KBM-7 (cell line): ENCODE results near the gene MEGF6.

Experiments
- DNase-seq: peaks from one replicate; pipeline ENCODE4 v3.0.0-alpha.2; 2015
- in situ Hi-C: fragments of 300-500 bp; cut with MboI; formaldehyde crosslinking; loops from 2 replicates; pipeline ENCODE4 v1.14.3; 2020; ENCODE audit warnings: low sequenced_read_pairs, low pct_unique_long_range_greater_than_20kb, mixed read lengths

Gene MEGF6

DNA sequence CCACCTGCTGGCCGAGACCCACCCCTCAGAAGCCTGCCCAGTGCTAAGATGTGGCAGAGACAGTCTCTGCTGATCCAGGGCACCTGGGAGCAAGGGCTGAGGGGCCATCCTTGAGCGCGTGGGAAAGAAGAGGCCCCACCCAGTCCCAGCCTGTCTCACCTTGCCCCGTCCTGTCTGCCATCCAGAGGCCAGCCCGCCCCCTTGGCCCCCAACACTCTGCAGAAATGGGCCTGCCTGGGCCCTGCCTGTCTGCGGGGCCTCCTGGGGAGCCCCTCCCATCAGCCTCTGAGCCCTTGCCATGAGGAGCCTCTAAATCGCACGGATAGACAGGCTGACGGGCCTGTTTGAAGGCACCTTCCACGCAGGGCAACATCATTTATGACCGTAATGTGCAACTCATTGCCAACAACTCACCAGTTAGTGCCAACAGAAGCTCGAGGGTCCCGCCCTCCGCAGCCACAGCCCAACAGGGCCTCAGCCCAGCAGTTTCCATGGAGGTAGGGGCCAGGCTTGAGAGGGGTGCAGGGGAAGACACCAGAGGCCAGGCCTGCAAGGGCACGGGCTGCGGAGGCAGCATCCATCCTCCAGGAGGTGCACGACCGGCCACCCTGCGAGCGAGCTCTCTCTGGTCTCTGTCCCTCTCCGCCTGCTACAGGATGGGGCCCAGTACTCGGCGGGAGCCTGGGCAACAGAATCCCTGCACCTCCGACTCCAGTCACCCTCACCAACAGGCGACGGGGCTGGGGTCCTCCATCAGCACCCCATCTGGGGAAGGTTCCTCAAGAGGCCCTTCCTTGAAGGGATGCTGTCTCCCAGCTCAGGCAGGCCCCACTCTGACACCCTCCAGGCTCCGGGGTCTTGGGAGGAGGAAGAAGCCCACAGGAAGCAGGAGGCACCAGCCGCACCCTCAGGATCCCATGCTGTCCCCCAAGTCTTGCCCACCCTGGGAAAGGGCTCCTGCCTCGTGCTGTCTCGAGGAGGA is 78.0 kb downstream of the MEGF6 start:
- in situ Hi-C loops: no loop called here
- DNase-seq: no peak

DNA sequence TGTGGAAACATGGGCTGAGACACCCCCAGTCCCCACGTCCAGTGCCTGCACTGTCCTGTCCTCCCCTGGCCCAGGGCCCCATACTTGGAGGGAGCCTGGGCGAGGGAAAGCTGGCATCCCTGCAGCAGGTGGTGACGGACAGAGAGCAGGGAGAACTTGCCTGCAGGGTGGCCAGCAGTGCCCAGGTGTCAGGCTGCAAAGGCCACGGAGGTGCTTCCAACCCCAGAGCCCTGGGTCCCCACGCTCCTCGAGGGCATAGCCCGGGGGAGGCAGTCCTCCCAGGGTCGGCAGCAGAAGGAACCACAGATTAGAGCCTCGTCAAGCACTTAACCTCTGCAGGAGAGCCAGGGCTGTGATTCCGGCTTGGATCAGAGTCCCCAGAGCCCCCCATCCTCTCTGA is 79.4 kb downstream of the MEGF6 start:
- DNase-seq: no peak
- in situ Hi-C loops: no loop called here

DNA sequence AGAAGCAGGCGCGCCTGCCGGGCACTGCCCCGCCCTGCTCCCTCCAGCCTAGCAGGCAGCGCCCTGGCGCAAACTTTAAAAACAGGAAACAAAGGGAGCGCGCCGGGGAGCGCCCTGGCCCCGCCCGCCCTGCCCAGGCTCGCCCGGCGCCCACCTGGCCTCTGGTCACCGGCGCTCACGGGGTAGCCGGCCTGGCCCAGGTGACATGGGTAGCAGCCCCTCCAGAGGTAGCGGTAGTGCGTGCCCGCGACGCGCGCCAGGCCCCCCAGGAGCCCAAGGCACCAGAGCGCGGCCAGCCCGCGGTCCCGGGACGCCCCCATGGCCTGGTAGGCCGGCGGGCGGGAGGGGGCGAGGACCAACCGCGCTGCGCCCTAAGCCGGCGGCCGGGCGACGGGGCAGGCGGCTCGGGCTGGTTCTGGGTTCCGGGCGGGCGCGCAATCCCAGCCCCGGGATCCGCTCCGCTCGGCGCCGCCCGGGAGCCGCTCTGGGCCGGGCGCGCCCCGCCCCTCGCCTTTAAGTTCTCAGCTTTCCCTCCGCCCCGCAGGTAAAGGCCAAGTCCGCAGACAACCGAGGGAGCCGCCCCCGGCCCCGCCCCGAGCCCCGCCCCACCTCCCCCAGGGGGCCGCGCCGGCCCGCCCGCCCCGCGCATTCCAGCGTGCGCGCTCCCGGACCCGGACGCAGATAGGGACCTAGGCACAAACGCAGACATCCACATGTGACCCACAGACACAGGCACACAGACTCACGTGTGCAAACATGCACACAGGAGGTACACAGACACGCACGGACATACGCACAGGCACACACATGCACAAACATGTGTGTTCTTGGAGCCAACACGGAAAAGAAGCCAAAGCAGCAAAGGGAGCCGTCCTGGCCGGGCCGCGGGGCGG is 80.1 kb downstream of the MEGF6 start:
- peak; percentile 67 for DNase-seq
- in situ Hi-C loops: no loop called here

DNA sequence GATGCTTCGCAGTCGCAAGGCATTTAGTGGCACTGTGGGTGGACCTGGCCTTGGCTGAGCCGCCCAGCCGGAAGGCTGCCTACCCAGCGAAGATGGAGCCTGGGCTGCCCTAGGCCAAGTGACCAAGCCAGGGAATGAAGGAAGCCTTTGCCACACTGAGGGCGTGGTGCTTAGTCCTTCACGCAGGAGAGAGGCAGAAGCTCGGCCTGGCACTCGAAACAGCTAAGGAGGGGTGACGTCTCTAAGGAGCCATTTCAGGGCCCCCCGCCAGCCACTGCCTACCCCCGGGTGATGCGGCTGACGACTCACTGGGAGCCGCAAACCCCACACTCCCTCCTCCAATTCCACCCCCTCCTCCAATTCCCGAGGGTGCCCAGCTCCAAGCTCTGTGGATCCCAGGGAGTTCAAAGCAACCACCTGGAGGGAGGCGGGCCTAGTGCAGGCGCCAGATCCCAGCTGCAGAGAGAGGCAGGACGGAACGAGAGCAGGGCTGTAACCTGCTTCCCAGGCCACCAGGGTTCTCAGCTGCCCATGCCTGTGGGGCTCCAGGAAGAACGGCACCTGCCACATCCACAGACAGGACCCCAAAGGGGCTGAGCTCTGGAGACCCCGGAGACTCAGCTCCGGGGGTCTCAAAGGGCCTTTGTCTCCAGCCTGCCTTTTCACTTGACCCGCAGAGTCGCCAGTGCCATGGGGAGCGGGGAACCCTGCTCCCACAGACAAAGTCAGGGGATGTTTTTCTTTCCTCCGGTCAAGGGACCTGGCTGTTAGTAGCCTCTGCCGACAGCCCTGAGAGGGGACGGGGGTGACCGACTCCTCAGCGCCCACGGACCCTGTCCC is 81.0 kb downstream of the MEGF6 start:
- in situ Hi-C loops: no loop called here
- no peak for DNase-seq

DNA sequence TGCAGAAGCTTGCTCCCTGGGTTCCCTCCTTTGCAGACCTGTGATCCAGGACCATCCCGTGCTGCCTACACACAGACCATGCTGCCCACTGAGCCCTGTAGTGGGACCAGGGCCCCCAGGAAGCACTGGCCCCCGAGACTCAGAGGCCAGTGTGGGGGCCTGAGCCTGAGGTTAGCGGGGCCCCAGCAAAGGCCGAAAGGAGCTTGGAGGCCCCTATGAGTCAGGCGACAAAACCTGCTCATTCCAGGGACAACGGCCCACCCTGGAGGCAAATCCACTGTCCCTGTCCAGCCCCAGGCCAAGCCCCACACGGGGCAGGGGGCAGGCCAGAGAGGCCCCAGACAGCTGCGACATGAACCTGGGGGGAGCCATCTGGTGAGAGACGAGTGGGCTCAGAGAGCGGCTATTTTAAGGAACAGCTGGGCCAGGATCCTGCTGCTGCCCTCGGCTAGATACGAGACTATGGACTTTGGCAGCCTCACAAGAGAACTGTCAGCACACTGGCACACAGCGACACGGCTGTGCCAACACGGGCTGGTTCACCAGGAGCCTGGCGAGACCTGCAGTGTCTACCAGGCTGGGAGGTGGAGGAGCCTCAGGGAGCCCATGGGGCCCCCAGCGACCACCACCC is 82.1 kb downstream of the MEGF6 start:
- no peak for DNase-seq
- in situ Hi-C loops: no loop called here

DNA sequence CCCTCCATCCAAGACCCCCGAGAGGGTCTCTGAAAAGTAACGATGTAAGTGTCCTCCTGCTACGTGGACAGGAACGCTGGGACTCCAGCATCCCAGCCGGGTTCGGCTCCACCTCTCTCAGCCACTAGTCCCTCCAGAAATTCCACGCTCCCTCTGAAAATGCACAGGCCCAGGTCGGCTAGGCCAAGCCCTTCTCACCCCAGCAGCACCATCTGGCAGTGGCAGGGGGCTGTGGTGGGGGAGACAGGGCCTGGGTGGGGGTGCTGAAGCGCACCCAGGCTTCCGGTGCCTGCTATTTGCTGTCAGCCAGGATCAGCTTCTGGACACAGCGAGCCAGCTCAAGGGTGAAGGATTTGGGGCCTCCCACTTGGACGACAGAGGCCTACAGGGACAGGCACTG is 83.5 kb downstream of the MEGF6 start:
- in situ Hi-C loops: no loop called here
- no peak for DNase-seq

DNA sequence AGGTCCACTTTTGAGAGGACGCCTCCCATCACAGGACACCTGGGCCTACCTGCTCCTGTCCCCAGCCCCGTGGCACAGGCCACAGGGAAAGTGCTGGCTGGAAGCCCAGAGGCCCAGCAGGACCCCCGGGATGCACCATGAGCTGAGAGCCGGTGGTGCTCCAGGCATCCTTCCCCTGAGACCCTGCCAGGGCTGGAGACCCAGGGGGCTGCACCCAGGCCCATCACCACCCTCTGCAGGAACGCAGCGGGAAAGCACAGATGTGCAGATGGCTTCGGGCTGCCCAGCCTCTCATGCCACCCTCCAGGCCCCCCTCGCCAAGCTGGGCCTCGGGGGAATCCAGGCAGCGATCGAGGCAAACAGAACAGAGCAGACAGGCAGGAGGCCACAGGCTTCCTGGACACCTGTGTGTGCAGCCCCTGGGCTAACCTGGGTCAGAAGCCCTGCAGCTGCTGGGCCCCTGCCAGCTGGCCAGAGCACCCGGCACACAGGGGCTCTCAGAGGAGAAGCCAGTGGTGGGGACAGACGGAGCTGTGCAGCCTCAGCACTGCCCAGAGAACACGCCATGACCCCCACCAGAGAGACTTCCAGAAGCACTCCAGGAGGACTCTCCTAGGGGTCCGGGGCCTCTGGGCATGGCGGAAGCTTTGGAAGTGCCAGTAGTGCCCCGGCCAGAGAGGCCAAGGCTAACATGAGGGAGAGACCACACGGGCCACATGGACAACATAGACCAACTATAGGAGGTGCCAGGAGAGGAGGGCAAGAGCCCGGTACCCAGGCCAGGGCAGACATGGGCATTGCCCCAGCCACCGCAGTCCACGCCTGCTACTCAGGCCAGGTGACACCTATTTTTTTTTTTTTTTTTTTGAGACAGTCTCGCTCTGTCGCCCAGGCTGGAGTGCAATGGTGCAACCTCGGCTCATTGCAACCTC is 85.5 kb downstream of the MEGF6 start:
- in situ Hi-C loops: no loop called here
- DNase-seq: no peak

DNA sequence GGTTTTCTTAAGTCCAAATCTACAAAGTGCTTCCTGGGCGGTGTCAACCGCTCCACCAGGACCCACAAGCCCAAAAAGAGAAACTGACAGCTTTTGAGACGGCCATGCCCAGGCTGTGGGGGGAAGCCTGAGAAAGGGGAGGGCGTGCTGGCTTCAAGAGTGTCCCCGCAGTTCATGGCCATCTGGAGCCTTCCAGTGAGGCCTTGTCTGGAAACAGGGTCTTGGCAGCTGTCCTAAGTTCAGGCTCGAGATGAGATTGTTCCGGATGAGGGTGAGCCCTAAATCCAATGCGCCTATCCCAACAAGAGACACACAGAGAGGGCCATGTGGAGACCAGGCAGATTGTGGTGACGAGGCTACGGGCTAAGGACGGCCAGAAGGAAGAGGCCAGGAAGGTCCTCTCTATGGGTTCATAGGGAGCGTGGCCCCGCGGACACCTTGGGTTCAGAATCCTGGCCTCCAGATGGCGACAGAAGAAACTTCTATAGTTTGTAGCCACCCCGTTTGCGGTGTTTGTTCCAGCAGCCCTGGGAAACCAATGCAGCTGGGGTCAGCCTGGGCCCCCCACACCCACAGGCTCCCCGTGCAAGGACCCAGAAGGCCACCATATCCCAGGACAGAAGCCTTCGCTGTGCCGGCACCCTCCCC is 86.6 kb downstream of the MEGF6 start:
- no peak for DNase-seq
- in situ Hi-C loops: no loop called here

DNA sequence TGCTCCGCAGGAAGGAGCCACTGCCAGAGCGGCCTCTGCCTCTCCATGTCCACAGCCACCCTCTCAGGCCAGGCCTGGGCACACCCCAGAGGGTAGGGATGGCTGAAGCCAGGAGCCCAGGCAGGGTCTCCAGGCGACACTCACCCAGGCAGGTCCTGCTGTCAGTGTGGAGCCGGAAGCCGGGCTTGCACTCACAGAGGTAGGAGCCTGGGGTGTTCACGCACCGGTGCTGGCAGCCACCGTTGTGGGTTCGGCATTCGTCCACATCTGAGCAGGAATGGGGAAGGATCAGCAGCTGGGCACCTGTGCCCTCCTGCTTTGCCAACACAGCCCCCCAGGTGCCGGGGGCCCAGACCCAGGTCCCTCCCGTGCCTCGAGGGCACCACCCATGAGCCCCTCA is 87.3 kb downstream of the MEGF6 start:
- in situ Hi-C loops: no loop called here
- no peak for DNase-seq

DNA sequence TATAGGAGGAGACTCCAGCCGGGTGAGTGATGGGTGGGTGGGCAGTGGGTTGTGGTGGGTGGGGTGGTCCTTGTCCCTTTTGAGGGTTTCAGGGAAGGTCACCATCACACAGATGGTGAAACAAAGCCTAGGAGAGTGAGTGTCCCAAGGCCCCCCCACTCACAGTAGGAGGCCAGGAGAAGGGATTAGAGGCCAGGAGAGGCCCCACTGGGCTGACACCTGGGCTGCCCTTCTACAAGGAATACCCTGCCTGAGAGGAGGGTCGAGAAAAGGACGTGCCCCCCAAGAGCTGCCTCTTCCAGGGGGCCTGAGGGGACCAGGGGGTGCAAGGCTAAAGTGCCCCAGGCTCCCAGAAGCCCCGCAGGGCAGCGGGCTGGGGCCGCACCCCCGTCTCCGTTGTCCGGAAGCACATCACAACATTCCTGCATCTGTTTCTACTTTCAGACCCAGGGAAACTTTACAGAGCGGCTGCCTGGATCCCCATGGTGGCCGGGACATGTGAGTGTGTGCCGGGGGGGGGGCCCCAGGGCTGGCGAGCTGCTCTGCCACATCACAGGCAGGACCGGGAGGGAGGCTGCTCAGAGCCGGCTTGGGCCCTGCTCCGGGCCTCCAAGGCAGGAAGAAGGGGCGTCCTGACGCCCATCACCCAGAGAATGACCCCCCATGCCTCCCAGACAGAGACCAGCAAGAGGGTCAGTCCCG is 88.6 kb downstream of the MEGF6 start:
- in situ Hi-C loops: no loop called here

DNA sequence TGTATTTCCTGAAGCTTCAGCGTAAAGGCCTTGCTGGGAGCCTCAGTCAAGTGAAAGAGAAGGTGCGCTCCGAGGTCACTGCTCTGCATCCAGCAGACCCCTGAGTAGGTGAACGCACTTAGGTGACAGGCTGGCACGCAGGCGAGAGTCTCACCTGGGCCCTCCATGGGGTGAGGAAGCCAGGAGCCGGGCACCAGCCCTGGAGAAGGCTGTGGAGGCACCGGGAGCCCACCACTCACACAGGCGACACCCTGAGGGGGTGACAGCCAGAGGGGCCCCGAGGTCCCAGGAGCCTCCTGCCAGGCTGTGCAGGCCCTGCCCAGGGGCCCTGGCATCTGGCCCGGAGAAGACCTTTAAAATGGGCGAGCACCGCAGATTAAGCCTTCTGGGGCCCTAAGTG is 89.2 kb downstream of the MEGF6 start:
- in situ Hi-C loops: no loop called here

More for the DNA sequence above, 88.6 kb downstream of the MEGF6 start:
- DNase-seq: no peak

DNA sequence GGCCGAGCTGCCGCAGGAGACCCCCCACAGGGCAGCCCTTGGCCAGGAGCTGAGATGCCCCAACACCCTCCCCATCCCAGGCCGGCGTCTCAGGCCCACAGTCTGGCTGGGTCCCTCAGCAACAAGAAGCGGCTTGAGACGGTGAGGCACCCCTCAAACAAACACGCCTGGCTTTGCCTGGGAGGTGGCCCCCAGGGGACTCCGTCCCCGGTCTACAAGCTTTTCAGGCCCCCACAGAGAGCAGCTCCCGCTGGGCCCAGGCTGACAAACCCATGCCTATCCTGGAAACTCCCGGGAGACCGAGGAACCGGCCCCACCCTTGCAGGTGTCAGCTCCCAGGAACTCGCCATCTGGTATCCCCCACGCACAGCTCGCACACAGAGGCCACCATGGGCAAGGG is 89.9 kb downstream of the MEGF6 start:
- DNase-seq: no peak
- in situ Hi-C loops: no loop called here

More for the DNA sequence above, 89.2 kb downstream of the MEGF6 start:
- DNase-seq: no peak

DNA sequence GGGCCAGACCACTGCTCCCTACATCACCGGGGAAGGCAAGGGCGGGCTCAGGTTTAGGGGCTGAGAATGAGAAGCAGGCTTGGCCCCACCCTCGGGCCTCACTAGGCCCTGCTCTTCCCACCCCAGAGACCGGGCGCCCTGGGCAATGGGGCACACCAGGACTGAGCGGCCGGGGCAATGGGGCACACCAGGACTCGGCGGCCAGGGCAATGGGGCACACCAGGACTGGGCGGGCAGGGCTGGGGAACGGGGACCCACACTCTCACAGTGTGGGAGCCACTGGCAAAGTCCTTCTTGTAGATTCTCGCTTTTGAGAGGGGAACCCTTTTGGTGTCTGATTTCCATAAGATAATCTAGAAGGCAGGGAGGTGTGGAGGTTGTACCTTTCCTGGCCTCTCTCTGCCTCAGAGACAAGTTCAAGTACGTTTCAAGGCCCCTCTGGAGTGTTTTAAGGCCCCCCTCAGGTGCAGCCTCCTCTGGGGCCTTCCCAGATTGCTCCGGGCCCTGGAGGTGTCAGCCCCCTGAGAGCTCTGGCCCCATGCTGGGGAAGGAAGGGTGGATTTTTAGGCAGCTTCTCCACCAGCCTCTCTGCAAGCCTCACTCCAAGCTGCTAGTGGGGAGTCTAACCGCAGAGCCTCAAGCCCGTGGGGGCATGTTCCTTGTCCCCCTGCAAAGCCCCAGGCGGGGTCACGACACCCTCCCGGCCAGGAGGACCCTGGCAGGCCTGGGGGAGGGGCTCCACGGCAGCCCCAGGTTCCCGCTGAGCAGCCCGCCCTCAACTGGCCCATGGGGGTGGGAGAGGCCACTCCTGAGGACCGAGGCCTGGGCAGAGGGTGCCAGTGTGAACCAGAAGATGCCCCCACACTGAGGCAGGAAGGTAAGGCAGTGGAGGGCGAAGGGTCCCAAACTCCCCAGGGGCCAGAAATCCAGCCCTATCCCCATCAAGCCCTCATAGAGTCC is 90.6 kb downstream of the MEGF6 start:
- in situ Hi-C loops: no loop called here

DNA sequence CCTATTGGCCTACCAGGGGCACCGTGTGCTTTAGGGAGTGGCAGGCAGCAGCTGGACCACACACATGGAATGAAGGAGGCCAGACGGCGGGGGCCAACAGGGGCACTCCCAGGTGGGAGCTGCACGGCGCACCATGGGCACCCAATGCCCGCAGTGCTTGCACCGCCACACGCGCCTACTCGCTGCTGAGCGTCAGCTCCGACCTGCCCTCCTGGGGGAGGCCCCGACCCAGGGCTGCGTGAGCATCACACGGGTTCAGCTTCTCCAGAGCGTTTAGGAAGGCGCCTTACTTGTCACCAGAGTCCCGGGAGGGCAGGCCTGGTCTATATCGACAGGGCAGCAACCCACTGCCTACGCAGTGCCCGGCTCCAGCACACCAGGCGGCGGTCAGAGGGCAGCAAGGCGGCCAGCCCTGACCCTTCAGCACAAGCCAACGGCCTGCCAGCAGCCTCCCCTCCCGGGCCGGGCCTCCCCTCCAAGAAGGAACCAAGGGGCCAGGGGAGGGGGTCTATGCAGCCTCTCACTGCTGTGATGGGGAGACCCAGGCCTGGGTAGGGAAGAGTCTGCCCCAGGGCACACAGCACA is 91.9 kb downstream of the MEGF6 start:
- no peak for DNase-seq
- in situ Hi-C loops: no loop called here

More for the DNA sequence above, 90.6 kb downstream of the MEGF6 start:
- DNase-seq: no peak

DNA sequence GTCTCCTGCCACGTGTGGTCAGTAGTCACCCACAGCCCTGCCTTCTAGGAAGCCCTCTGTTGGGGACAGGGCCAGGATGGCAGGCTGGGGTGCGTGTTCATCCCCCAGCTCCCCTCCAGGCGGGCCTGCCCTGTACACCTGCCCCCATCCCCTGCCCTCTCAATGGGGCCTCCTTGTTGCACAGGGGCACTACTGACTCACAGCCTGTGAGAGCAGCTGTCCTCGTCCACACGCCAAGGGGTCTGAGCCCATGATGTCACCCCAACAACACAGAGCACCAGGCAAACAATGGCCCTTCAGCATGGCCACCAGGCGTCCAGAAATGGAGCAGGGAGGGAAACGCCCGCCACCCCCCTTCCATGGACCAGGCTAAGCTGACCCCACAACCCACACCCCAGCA is 92.6 kb downstream of the MEGF6 start:
- in situ Hi-C loops: no loop called here

More for the DNA sequence above, 92.6 kb downstream of the MEGF6 start:
- no peak for DNase-seq
